K562 (cell line): ENCODE results near the gene TPCN1. TPM values are rescaled to one million over a fixed set of nuclear protein-coding genes. Genes with fewer than 3 reads are reported as not detected.
A peak's percentile ranks its signal among the peaks of the same experiment; 100 is the strongest.

Source experiments
- ATAC-seq: fragments of 200-7000 bp; cut with Tn5 transposase; 3 replicates; pipeline ENCODE4 v1.9.1; 2020; ENCODE audit warnings: moderate library complexity
- BruUV-seq: library from RNA; stranded (reverse); fragments of 400-500 nt; replicated peaks from 2 replicates; lab custom pipeline; 2021; lab: Mats Ljungman, UMichigan
- CTCF ChIA-PET: fragments of 300-600 bp; formaldehyde crosslinking; extraction: SDS; loops from one replicate; lab custom pipeline; 2021; ENCODE audit warnings: low intra/inter-chr PET ratio; lab: Yijun Ruan, JAX
- POLR2A ChIA-PET: fragments of 300-600, 350-650 bp; sonication (Branson Sonifier 250); formaldehyde crosslinking; extraction: SDS; loops from one replicate; lab custom pipeline; 2021; ENCODE audit warnings: antibody characterized with exemption, inconsistent platforms; lab: Yijun Ruan, JAX
- DNase-seq, 4 experiments: peaks; one replicate each; pipeline versions ENCODE4 v3.0.0 to v3.0.0-alpha.2; 2011 to 2018; ENCODE audit warnings: low spot score in 3 of 4, mixed read lengths in 3 of 4; ENCODE audit errors: extremely low read depth in 1 of 4
- FAIRE-seq: peaks from 2 replicates; lab custom pipeline; 2011; peaks lifted over from hg19 to GRCh38; lab: Jason Lieb, UNC
- H2AFZ ChIP-seq: 2 replicates; pipeline ENCODE4 v1.6.0; 2011; ENCODE audit warnings: low read depth, low read length, control low read depth, inconsistent platforms
- H3K27ac ChIP-seq: fragments of 200-600 bp; 3 replicates; pipeline ENCODE4 v1.8.0; 2011; ENCODE audit warnings: low read depth, mild to moderate bottlenecking, control low read depth, inconsistent platforms, low read length, moderate library complexity, mixed read lengths; ENCODE audit errors: extremely low read depth
- H3K27me3 ChIP-seq, 2 experiments: fragments of 300-600 bp in 1 of 2; 2 replicates in 1 of 2; 3 replicates in 1 of 2; pipeline versions ENCODE4 v1.6.0 to v1.8.0; 2011; ENCODE audit warnings: inconsistent platforms in 2 of 2, low read length in 2 of 2, mild to moderate bottlenecking in 1 of 2, mixed read lengths in 1 of 2, moderate library complexity in 1 of 2; ENCODE audit not compliant: control insufficient read depth in 2 of 2, insufficient read depth in 2 of 2
- H3K36me3 ChIP-seq: fragments of 300-600 bp; 3 replicates; pipeline ENCODE4 v1.8.0; 2011; ENCODE audit warnings: mild to moderate bottlenecking, low read length, inconsistent platforms; ENCODE audit not compliant: control insufficient read depth, insufficient read depth
- H3K4me1 ChIP-seq, 2 experiments: fragments of 200-600 bp in 1 of 2; replicated peaks in 1 of 2; 2 replicates in 1 of 2; 3 replicates in 1 of 2; pipeline versions ENCODE4 v1.5.1 to v1.8.0; 2011; ENCODE audit warnings: inconsistent platforms in 2 of 2, low read length in 2 of 2, mild to moderate bottlenecking in 1 of 2, mixed read lengths in 1 of 2, moderate library complexity in 1 of 2; ENCODE audit not compliant: control insufficient read depth in 2 of 2, insufficient read depth in 2 of 2
- H3K4me2 ChIP-seq: 2 replicates; pipeline ENCODE4 v1.6.1; 2011; ENCODE audit warnings: low read length, control low read depth, inconsistent platforms, mixed read lengths; ENCODE audit not compliant: insufficient read depth
- H3K4me3 ChIP-seq: fragments of 200-600 bp; sonication (generic), shearing (Covaris generic); 2 replicates; pipeline ENCODE4 v1.5.1; 2016; ENCODE audit warnings: control low read depth, inconsistent platforms
- H3K79me2 ChIP-seq: fragments of 200-600 bp; 3 replicates; pipeline ENCODE4 v1.8.0; 2011; ENCODE audit warnings: low read length, inconsistent platforms; ENCODE audit not compliant: control insufficient read depth, insufficient read depth
- H3K9ac ChIP-seq, 2 experiments: 2 replicates each; pipeline versions ENCODE4 v1.6.0 to v1.6.1; 2011; ENCODE audit warnings: low read depth in 2 of 2, low read length in 2 of 2, control low read depth in 1 of 2, inconsistent platforms in 1 of 2, mild to moderate bottlenecking in 1 of 2, mixed read lengths in 1 of 2; ENCODE audit not compliant: insufficient read depth in 1 of 2
- H3K9me1 ChIP-seq: one replicate; pipeline ENCODE4 v1.6.0; 2011; ENCODE audit warnings: inconsistent platforms, mild to moderate bottlenecking, low read length, moderate library complexity; ENCODE audit not compliant: control insufficient read depth, insufficient read depth
- H3K9me3 ChIP-seq: replicated peaks from 2 replicates; pipeline ENCODE4 v1.5.1; 2011; ENCODE audit warnings: low read depth, low read length, inconsistent platforms; ENCODE audit not compliant: control insufficient read depth, insufficient read depth
- H4K20me1 ChIP-seq: replicated peaks from 2 replicates; pipeline ENCODE4 v1.6.1; 2011; ENCODE audit warnings: low read length, inconsistent platforms, mixed read lengths; ENCODE audit not compliant: control insufficient read depth, insufficient read depth
- BCOR ChIP-seq: fragments of 450-650 bp; IDR thresholded peaks from 2 replicates; pipeline ENCODE4 v1.6.1; 2016
- CBX1 ChIP-seq: sonication (generic); IDR thresholded peaks from 2 replicates; pipeline ENCODE4 v1.6.1; 2016; ENCODE audit warnings: antibody characterized with exemption, low read depth, mild to moderate bottlenecking
- CHD2 ChIP-seq: IDR thresholded peaks from 2 replicates; pipeline ENCODE4 v1.6.1; 2011; ENCODE audit warnings: low read depth, low read length
- ETV6 ChIP-seq, 3 experiments: fragments of 150-350 bp in 1 of 3; sonication (generic) in 1 of 3; formaldehyde crosslinking in 1 of 3; IDR thresholded peaks; 2 replicates each; pipeline versions ENCODE4 v1.6.1 to v1.8.0; 2014 to 2022; ENCODE audit warnings: borderline replicate concordance in 2 of 3, low read depth in 2 of 3, antibody characterized with exemption in 1 of 3, low read length in 1 of 3, mild to moderate bottlenecking in 1 of 3, missing genetic modification reagents in 1 of 3
- FOXP1 ChIP-seq: sonication (generic); formaldehyde crosslinking; IDR thresholded peaks from 2 replicates; pipeline ENCODE4 v1.8.0; 2022; ENCODE audit warnings: mild to moderate bottlenecking, missing genetic modification reagents
- HBP1 ChIP-seq: fragments of 450-650 bp; formaldehyde crosslinking; IDR thresholded peaks from 2 replicates; pipeline ENCODE4 v1.4.0; 2022; ENCODE audit warnings: missing genetic modification characterization
- HES1 ChIP-seq: fragments of 450-650 bp; IDR thresholded peaks from 2 replicates; pipeline ENCODE4 v1.6.1; 2016; ENCODE audit warnings: low read depth, mild to moderate bottlenecking, moderate library complexity
- HMBOX1 ChIP-seq: sonication (generic); IDR thresholded peaks from 2 replicates; pipeline ENCODE4 v1.6.1; 2016
- IFI16 ChIP-seq: fragments of 250-450 bp; sonication (Bioruptor Pico); IDR thresholded peaks from 2 replicates; pipeline ENCODE4 v2.1.2; 2022; ENCODE audit warnings: mild to moderate bottlenecking, inconsistent platforms
- KDM1A ChIP-seq, 2 experiments: fragments of 450-650 bp; IDR thresholded peaks; 2 replicates each; pipeline ENCODE4 v1.6.1; 2016; ENCODE audit warnings: mild to moderate bottlenecking in 2 of 2
- KDM2B ChIP-seq: fragments of 250-450 bp; sonication (Bioruptor Pico); IDR thresholded peaks from 2 replicates; pipeline ENCODE4 v1.8.0; 2021; ENCODE audit warnings: mild to moderate bottlenecking, moderate library complexity
- RBM14 ChIP-seq: fragments of 200-400 bp; formaldehyde crosslinking; IDR thresholded peaks from 2 replicates; pipeline ENCODE4 v1.6.1; 2018; ENCODE audit warnings: low read depth, mild to moderate bottlenecking, low read length, moderate library complexity, borderline replicate concordance; ENCODE audit not compliant: insufficient read depth
- RBM25 ChIP-seq: fragments of 200-400 bp; formaldehyde crosslinking; IDR thresholded peaks from 2 replicates; pipeline ENCODE4 v1.6.1; 2018; ENCODE audit warnings: low read length, low read depth, moderate library complexity; ENCODE audit not compliant: severe bottlenecking
- SMARCA4 ChIP-seq: fragments of 450-650 bp; IDR thresholded peaks from 2 replicates; pipeline ENCODE4 v1.6.1; 2016
- WGBS: fragments of 100-300 bp; shearing (Covaris generic); methylation state at CpG from one replicate; pipeline ENCODE4 v1.1.6; 2016; ENCODE audit warnings: low coverage, mixed read lengths; ENCODE audit not compliant: insufficient coverage; ENCODE audit errors: missing lambda C conversion rate; 5-methylcytosine and 5-hydroxymethylcytosine counted together
- in situ Hi-C: fragments of 300-500 bp; cut with MboI; formaldehyde crosslinking; loops from 4 replicates; pipeline ENCODE4 v1.15.0; 2018; ENCODE audit warnings: inconsistent platforms, mixed read lengths
- intact Hi-C: fragments of 100-400 bp; cut with micrococcal nuclease; formaldehyde crosslinking; loops from 2 replicates; pipeline ENCODE4 v1.14.2; 2022
- polyA plus RNA-seq, 8 experiments: library from polyadenylated mRNA; depleted of rRNA in 4 of 8; stranded (reverse) in 5 of 8; unstranded in 3 of 8; fragments of >200 nt; fragmentation: Nextera tagmentation in 2 of 8; fragmentation: Illumina TruSeq in 1 of 8; extraction: Ambion mirVana in 2 of 8; extraction: Trizol in 1 of 8; gene quantifications; 2 replicates each; pipeline versions ENCODE4 v1.2.1 to v1.2.3, GENCODE V29; 2011 to 2014; ENCODE audit warnings: inconsistent platforms in 1 of 8, missing spikeins in 1 of 8
- total RNA-seq, 7 experiments: library from RNA; depleted of rRNA in 6 of 7; stranded (reverse); fragments of >200 nt in 6 of 7; fragmentation: Illumina TruSeq in 2 of 7; extraction: Trizol in 2 of 7; gene quantifications; 2 replicates each; pipeline versions ENCODE4 v1.2.1 to v1.2.3, GENCODE V29; 2011 to 2021; ENCODE audit warnings: low replicate concordance in 1 of 7

TPCN1 gene
- total and polyA plus RNA-seq, 9 of the 15 experiments (the other 6 are each of a cell fraction or from before 2014, with no cell fraction given): 0.80 to 23.8 (median 7.4) TPM

- Histone ChIP-seq H4K20me1 (no peaks in the 10 kb centered on the region), H3K9me3 (no peaks in the 10 kb centered on the region), H3K36me3 (peaks cover 58% of the 10 kb centered on the region; the same call in 2 of the 3 replicates), H3K4me2 (no peak overlapping the region), H3K27me3 (no peaks in the 10 kb centered on the region), H3K27ac (no peak overlapping the region), H3K79me2 (peaks cover 18% of the 10 kb centered on the region), H3K9ac (no peak overlapping the region), H2AFZ (no peak overlapping the region), H3K9me1 (no peaks in the 10 kb centered on the region), H3K4me1 (peaks cover 15 to 18% of the 10 kb centered on the region in 2 experiments), H3K4me3 (no peak overlapping the region)
- in situ Hi-C loops: no loop called here
- no peak for FAIRE-seq
- ChIA-PET CTCF (no interaction called here), POLR2A (interaction anchor here (0.6 kb wide), 3 partner anchors 33 to 1905 kb away, joined by 4 read pairs; no protein-coding TSS in a partner anchor)
- no peak for TF ChIP-seq RBM14
- TF ChIP-seq HBP1 (CRISPR knock-in tag): no peak
- 0 out of 2 replicates have a peak, but pooled peaks have one; percentile 20 for TF ChIP-seq CBX1
- TF ChIP-seq KDM1A (IDR thresholded peaks at IDR 0.05): 0 out of 4 replicates have a peak, but pooled peaks of 1 of the 2 experiments have one; percentile 24
- peak; percentile 77 for TF ChIP-seq BCOR
- TF ChIP-seq HES1: no peak
- no peak for TF ChIP-seq FOXP1
- no peak for TF ChIP-seq KDM2B (CRISPR knock-in tag)
- TF ChIP-seq CHD2: no peak
- TF ChIP-seq RBM25: peak; percentile 75
- TF ChIP-seq IFI16 (CRISPR knock-in tag): no peak
- TF ChIP-seq SMARCA4: no peak
- TF ChIP-seq HMBOX1: no peak
- no peak for TF ChIP-seq ETV6 (IDR thresholded peaks at IDR 0.05; ENCODE audit: borderline replicate concordance in 1 of 2, low read depth in 2 of 2, low read length in 1 of 2)
- TF ChIP-seq ETV6 (CRISPR knock-in tag; IDR thresholded peaks at IDR 0.05; ENCODE audit: borderline replicate concordance): no peak
- no TSS peak for BruUV-seq
- peak in 1 of 4 experiments; percentile 3 for DNase-seq
- intact Hi-C loops: no loop called here
- ATAC-seq: no peak
- WGBS: 66% methylated on average over 2 of the region's 2 CpGs
Measured at GRCh38 chr12:113330505-113330904, 109.2 kb downstream of the TPCN1 start.
